Measurements from ENCODE around the gene GADD45A. TPM values are rescaled to one million over a fixed set of nuclear protein-coding genes. Genes with fewer than 3 reads are reported as not detected.

The GADD45A gene
- total and polyA plus RNA-seq, 2 donors: 17.8 to 182 TPM

DNA sequence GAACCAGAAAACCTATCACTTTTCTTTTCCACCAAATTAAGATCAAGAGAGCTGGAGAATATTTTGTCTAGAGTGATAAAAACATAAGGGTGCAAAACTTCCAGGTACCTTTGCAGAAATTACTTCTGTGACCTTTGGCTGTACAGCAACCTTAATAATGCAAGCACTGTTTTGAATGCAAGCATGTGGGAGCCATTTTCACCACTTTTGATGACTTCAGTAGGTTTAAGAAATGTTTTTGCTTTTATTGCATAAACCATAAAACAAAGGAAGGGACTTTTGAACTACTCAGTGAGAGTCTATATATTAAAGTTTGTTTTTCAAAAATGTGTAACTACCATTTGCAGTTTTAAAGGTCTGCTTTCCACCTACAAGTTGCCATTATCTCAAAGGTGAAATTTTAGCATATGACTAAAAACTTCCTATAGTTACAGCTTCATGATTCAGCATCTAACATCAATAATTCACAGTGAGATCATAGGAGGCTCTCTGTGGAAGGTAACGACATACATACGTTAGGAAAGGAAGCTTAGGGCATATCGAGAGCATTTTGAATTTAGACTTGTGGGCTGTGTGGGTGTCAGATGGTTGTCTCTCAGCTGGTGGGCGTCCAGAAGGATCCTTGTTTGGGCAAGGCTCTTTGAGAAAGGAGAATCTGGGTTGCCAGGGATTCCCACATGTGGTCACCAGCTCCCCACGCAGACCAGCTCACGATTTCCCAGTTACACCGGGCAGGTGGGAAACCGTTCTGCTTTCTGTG lies 1.1 kb upstream of the GADD45A start:
- H3K4me1 ChIP-seq (ENCODE audit: control insufficient read depth in 2 of 2, insufficient read depth in 2 of 2, low read length in 2 of 2): peaks cover 10 to 12% of the 10 kb centered on the region in 2 donors
- no peaks in the 10 kb centered on the region for H3K9me3 ChIP-seq (ENCODE audit: control insufficient read depth in 2 of 2, insufficient read depth in 1 of 2, low read length in 1 of 2)
- WGBS: 6% methylated on average over 8 of the region's 8 CpGs
- H3K4me3 ChIP-seq (ENCODE audit: low read length in 2 of 2): peak overlapping the region; percentile 23 to 94
- peak overlapping the region; percentile 32 to 68 for H3K27ac ChIP-seq (ENCODE audit: low read depth in 1 of 2, low read length in 1 of 2)
- no peaks in the 10 kb centered on the region for H3K27me3 ChIP-seq (ENCODE audit: control insufficient read depth in 2 of 2, insufficient read depth in 1 of 2, low read length in 1 of 2)
- H3K36me3 ChIP-seq (ENCODE audit: control insufficient read depth in 2 of 2, insufficient read depth in 2 of 2, low read length in 1 of 2): peaks cover 6 to 14% of the 10 kb centered on the region in 2 donors
- peak in 3 of 9 donors; percentile 8 to 41 (median 14) for DNase-seq (ENCODE audit: low read depth in 6 of 9, low spot score in 9 of 9)

DNA sequence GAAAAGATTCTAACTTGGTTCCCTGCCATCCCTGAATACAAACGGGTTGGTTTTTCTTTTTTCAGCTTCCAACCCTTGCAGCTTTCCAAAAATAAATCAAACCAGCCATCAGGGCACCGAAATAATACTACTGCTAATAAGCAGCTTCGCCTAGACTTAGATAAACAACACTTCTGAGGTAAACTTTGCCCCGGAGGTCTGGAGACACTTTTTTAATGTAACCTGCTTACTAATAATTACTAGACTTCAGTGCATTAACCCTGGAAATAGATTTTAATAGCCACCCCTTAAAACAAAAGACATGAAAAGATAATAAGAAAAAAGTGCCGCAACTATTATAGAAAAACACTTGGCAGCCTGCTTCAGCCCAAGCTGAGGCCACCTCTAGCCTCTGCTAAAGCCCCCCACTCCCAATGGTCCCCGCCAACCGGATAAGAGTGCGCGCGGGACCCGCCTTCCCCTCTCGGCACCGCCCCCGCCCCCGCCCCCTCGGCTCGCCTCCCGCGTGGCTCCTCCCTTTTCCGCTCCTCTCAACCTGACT lies 405 bp upstream of the GADD45A start:
- H3K27me3 ChIP-seq (ENCODE audit: control insufficient read depth in 2 of 2, insufficient read depth in 1 of 2, low read length in 1 of 2): no peaks in the 10 kb centered on the region
- DNase-seq (ENCODE audit: low read depth in 6 of 9, low spot score in 9 of 9): peak in 4 of 9 donors; percentile 9 to 23 (median 16)
- peaks cover 10 to 12% of the 10 kb centered on the region in 2 donors for H3K4me1 ChIP-seq (ENCODE audit: control insufficient read depth in 2 of 2, insufficient read depth in 2 of 2, low read length in 2 of 2)
- WGBS: 1% methylated on average over 20 of the region's 20 CpGs
- H3K9me3 ChIP-seq (ENCODE audit: control insufficient read depth in 2 of 2, insufficient read depth in 1 of 2, low read length in 1 of 2): no peaks in the 10 kb centered on the region
- peak overlapping the region; percentile 23 to 94 for H3K4me3 ChIP-seq (ENCODE audit: low read length in 2 of 2)
- peak overlapping the region; percentile 32 to 68 for H3K27ac ChIP-seq (ENCODE audit: low read depth in 1 of 2, low read length in 1 of 2)
- peaks cover 6 to 19% of the 10 kb centered on the region in 2 donors for H3K36me3 ChIP-seq (ENCODE audit: control insufficient read depth in 2 of 2, insufficient read depth in 2 of 2, low read length in 1 of 2)

DNA sequence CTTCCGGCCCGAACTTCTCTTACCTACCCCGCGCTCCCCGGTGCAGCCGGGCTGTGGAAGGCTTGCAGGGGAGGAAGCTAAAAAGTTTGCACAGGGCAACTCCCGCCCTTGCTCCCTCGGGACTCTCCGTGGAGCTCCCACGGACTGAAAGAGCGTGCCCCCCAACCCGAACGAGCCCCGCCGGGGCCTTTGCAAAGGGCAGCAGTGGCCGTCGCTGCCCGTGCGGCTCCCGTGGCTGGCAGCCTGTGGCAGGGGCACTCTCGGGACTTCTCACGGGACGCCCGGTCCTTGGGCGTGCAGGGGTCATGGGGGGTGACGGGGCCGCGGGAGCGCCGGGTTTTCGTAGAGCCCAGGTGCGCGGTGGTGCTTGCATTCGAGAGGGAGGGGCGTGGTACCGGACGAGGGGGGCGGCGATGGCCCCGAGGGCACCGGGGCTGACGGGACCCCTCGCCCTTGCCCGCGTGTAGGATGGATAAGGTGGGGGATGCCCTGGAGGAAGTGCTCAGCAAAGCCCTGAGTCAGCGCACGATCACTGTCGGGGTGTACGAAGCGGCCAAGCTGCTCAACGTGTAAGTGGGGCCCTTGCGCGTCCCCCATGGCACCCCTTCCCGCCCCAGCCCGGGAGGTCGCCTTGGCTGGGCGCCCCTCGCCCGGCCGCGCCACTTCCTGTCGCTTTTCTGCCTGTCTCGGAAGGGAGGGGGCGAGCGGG lies 711 bp downstream of the GADD45A start:
- H3K4me1 ChIP-seq (ENCODE audit: control insufficient read depth in 2 of 2, insufficient read depth in 2 of 2, low read length in 2 of 2): peaks cover 10 to 12% of the 10 kb centered on the region in 2 donors
- peaks cover 6 to 22% of the 10 kb centered on the region in 2 donors for H3K36me3 ChIP-seq (ENCODE audit: control insufficient read depth in 2 of 2, insufficient read depth in 2 of 2, low read length in 1 of 2)
- H3K4me3 ChIP-seq (ENCODE audit: low read length in 2 of 2): peak overlapping the region; percentile 93 to 94
- H3K27ac ChIP-seq (ENCODE audit: low read depth in 1 of 2, low read length in 1 of 2): peak overlapping the region; percentile 87 to 93
- H3K27me3 ChIP-seq (ENCODE audit: control insufficient read depth in 2 of 2, insufficient read depth in 1 of 2, low read length in 1 of 2): no peaks in the 10 kb centered on the region
- WGBS: under 1% methylated on average over 65 of the region's 65 CpGs
- H3K9me3 ChIP-seq (ENCODE audit: control insufficient read depth in 2 of 2, insufficient read depth in 1 of 2, low read length in 1 of 2): no peaks in the 10 kb centered on the region
- peak in 8 of 9 donors; percentile 37 to 75 (median 50) for DNase-seq (ENCODE audit: low read depth in 6 of 9, low spot score in 9 of 9)

DNA sequence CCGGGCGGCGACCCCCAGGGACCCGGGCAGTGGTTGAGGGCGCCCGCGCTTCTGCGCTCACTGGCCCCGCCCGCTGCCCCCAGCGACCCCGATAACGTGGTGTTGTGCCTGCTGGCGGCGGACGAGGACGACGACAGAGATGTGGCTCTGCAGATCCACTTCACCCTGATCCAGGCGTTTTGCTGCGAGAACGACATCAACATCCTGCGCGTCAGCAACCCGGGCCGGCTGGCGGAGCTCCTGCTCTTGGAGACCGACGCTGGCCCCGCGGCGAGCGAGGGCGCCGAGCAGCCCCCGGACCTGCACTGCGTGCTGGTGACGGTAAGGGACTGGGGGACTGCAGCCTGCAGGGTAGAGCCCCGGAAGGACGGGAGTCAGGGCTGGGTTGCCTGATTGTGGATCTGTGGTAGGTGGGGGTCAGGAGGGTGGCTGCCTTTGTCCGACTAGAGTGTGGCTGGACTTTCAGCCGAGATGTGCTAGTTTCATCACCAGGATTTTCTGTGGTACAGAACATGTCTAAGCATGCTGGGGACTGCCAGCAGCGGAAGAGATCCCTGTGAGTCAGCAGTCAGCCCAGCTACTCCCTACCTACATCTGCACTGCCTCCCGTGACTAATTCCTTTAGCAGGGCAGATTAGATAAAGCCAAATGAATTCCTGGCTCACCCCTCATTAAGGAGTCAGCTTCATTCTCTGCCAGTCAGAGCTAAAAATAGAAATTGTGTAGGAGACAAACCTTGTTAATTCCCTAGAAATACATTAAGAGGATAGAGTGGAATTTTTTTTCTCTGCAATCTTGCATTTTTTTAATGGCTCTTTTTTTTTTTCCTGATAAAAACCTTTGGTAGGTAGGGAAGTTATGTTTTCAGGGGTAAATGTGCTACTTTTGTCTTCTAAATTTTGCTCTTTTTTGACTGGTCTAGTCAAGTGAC lies 1.5 kb downstream of the GADD45A start:
- H3K4me1 ChIP-seq (ENCODE audit: control insufficient read depth in 2 of 2, insufficient read depth in 2 of 2, low read length in 2 of 2): peaks cover 10 to 12% of the 10 kb centered on the region in 2 donors
- peak overlapping the region; percentile 87 to 93 for H3K27ac ChIP-seq (ENCODE audit: low read depth in 1 of 2, low read length in 1 of 2)
- under 1% methylated on average over 43 of the region's 43 CpGs for WGBS
- peak in 8 of 9 donors; percentile 34 to 81 (median 54) for DNase-seq (ENCODE audit: low read depth in 6 of 9, low spot score in 9 of 9)
- no peaks in the 10 kb centered on the region for H3K27me3 ChIP-seq (ENCODE audit: control insufficient read depth in 2 of 2, insufficient read depth in 1 of 2, low read length in 1 of 2)
- H3K4me3 ChIP-seq (ENCODE audit: low read length in 2 of 2): peak overlapping the region; percentile 93 to 94
- no peaks in the 10 kb centered on the region for H3K9me3 ChIP-seq (ENCODE audit: control insufficient read depth in 2 of 2, insufficient read depth in 1 of 2, low read length in 1 of 2)
- H3K36me3 ChIP-seq (ENCODE audit: control insufficient read depth in 2 of 2, insufficient read depth in 2 of 2, low read length in 1 of 2): peaks cover 6 to 22% of the 10 kb centered on the region in 2 donors

DNA sequence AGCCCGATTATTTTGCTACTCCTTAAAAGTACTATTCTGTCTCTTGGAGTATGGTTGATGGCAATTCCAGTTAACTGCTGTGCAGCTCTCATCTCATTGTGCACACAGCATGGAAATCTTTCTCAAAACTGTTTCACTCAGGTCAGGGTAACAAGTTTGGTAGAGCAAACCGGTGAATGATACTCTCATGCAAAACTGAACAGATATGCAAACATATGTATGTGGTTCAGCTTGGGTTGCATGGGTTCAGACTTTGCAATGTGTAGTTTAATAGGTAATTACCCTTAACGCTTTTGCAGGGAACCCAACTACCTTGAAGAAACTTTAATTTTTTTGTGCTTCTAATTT lies 2.2 kb downstream of the GADD45A start:
- 77% methylated on average over 3 of the region's 3 CpGs for WGBS
- H3K4me3 ChIP-seq (ENCODE audit: low read length in 2 of 2): peak overlapping the region; percentile 93 to 94
- no peaks in the 10 kb centered on the region for H3K27me3 ChIP-seq (ENCODE audit: control insufficient read depth in 2 of 2, insufficient read depth in 1 of 2, low read length in 1 of 2)
- DNase-seq (ENCODE audit: low read depth in 6 of 9, low spot score in 9 of 9): no peak
- no peaks in the 10 kb centered on the region for H3K9me3 ChIP-seq (ENCODE audit: control insufficient read depth in 2 of 2, insufficient read depth in 1 of 2, low read length in 1 of 2)
- peaks cover 6 to 22% of the 10 kb centered on the region in 2 donors for H3K36me3 ChIP-seq (ENCODE audit: control insufficient read depth in 2 of 2, insufficient read depth in 2 of 2, low read length in 1 of 2)
- H3K27ac ChIP-seq (ENCODE audit: low read depth in 1 of 2, low read length in 1 of 2): peak overlapping the region in 1 of 2 donors; percentile 87
- H3K4me1 ChIP-seq (ENCODE audit: control insufficient read depth in 2 of 2, insufficient read depth in 2 of 2, low read length in 2 of 2): peaks cover 10 to 12% of the 10 kb centered on the region in 2 donors

DNA sequence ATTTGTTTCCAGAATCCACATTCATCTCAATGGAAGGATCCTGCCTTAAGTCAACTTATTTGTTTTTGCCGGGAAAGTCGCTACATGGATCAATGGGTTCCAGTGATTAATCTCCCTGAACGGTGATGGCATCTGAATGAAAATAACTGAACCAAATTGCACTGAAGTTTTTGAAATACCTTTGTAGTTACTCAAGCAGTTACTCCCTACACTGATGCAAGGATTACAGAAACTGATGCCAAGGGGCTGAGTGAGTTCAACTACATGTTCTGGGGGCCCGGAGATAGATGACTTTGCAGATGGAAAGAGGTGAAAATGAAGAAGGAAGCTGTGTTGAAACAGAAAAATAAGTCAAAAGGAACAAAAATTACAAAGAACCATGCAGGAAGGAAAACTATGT lies 2.6 kb downstream of the GADD45A start:
- Histone ChIP-seq H3K4me1 (ENCODE audit: control insufficient read depth in 2 of 2, insufficient read depth in 2 of 2, low read length in 2 of 2) (peaks cover 10 to 12% of the 10 kb centered on the region in 2 donors), H3K36me3 (ENCODE audit: control insufficient read depth in 2 of 2, insufficient read depth in 2 of 2, low read length in 1 of 2) (peaks cover 6 to 22% of the 10 kb centered on the region in 2 donors), H3K27ac (ENCODE audit: low read depth in 1 of 2, low read length in 1 of 2) (no peak overlapping the region), H3K9me3 (ENCODE audit: control insufficient read depth in 2 of 2, insufficient read depth in 1 of 2, low read length in 1 of 2) (no peaks in the 10 kb centered on the region), H3K4me3 (ENCODE audit: low read length in 2 of 2) (no peak overlapping the region), H3K27me3 (ENCODE audit: control insufficient read depth in 2 of 2, insufficient read depth in 1 of 2, low read length in 1 of 2) (no peaks in the 10 kb centered on the region)
- 87% methylated on average over 4 of the region's 4 CpGs for WGBS
- DNase-seq (ENCODE audit: low read depth in 6 of 9, low spot score in 9 of 9): no peak

DNA sequence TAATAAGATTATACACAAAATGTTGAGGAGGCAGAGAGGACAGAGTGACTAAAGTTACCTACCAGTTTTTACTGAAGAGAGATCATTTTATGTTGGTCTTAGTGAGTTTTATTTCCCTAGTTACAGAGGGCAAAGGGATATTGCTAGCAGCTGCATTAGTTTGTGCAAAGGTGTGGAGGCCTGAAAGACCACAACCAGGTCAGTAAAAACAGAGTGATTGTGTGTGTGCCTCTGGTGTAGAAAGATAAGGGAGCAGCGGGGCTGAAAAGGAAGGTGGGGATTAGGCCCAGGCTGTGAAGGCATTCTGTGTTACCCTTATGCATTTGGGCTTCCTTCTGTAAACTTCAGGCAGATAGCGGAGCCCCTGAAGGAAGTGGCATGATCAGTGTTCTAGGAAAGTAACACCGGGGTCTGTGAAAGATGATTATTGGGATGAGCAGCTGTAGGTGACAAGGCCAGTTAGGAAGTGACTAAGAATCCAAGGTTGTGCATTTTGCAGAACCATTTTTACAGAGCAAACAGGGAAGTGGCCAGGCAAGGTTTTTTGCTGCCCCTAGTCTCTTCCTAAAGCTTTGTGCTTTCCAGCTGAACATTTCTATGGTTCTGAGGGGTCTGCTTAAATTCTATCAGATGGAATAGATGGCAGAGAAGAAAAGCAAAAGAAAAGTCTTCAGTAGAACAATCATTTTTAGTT lies 3.7 kb downstream of the GADD45A start:
- 65% methylated on average over 3 of the region's 3 CpGs for WGBS
- H3K27ac ChIP-seq (ENCODE audit: low read depth in 1 of 2, low read length in 1 of 2): no peak overlapping the region
- peaks cover 10 to 12% of the 10 kb centered on the region in 2 donors for H3K4me1 ChIP-seq (ENCODE audit: control insufficient read depth in 2 of 2, insufficient read depth in 2 of 2, low read length in 2 of 2)
- DNase-seq (ENCODE audit: low read depth in 6 of 9, low spot score in 9 of 9): no peak
- peaks cover 6 to 22% of the 10 kb centered on the region in 2 donors for H3K36me3 ChIP-seq (ENCODE audit: control insufficient read depth in 2 of 2, insufficient read depth in 2 of 2, low read length in 1 of 2)
- H3K27me3 ChIP-seq (ENCODE audit: control insufficient read depth in 2 of 2, insufficient read depth in 1 of 2, low read length in 1 of 2): no peaks in the 10 kb centered on the region
- H3K4me3 ChIP-seq (ENCODE audit: low read length in 2 of 2): no peak overlapping the region
- no peaks in the 10 kb centered on the region for H3K9me3 ChIP-seq (ENCODE audit: control insufficient read depth in 2 of 2, insufficient read depth in 1 of 2, low read length in 1 of 2)
